GM23338 (cell line): ENCODE measurements around the gene TBX18. TPM values are rescaled to one million over a fixed set of nuclear protein-coding genes. Genes with fewer than 3 reads are reported as not detected.

Experiments used
- ATAC-seq: fragments of 200-7000 bp; cut with Tn5 transposase; 3 replicates; pipeline ENCODE4 v1.9.1; 2020
- DNase-seq: peaks from one replicate; pipeline ENCODE4 v3.0.0-alpha.2; 2015; ENCODE audit warnings: low spot score
- H2AFZ ChIP-seq: fragments of 200-600 bp; sonication (generic); 2 replicates; pipeline ENCODE4 v1.8.0; 2016; ENCODE audit warnings: antibody characterized with exemption, mild to moderate bottlenecking, moderate library complexity
- H3F3A ChIP-seq: fragments of 200-600 bp; sonication (generic); replicated peaks from 2 replicates; pipeline ENCODE4 v1.8.0; 2017; ENCODE audit warnings: antibody characterized with exemption, mixed run types, low read depth
- H3K27ac ChIP-seq: fragments of 200-600 bp; sonication (generic); 2 replicates; pipeline ENCODE4 v1.6.1; 2016; ENCODE audit warnings: low read depth
- H3K27me3 ChIP-seq: fragments of 200-600 bp; sonication (generic); 2 replicates; pipeline ENCODE4 v1.8.0; 2016; ENCODE audit warnings: mild to moderate bottlenecking, mixed run types, moderate library complexity; ENCODE audit not compliant: insufficient read depth
- H3K36me3 ChIP-seq: fragments of 200-600 bp; sonication (generic); 2 replicates; pipeline ENCODE4 v1.8.0; 2016; ENCODE audit warnings: mild to moderate bottlenecking; ENCODE audit not compliant: insufficient read depth
- H3K4me1 ChIP-seq: fragments of 200-600 bp; sonication (generic); 2 replicates; pipeline ENCODE4 v1.8.0; 2016; ENCODE audit warnings: mild to moderate bottlenecking, moderate library complexity; ENCODE audit not compliant: insufficient read depth
- H3K4me2 ChIP-seq: fragments of 200-600 bp; sonication (generic); 2 replicates; pipeline ENCODE4 v1.7.1; 2017; ENCODE audit warnings: mixed run types
- H3K4me3 ChIP-seq: fragments of 200-600 bp; sonication (generic); 2 replicates; pipeline ENCODE4 v1.6.1; 2016; ENCODE audit warnings: mixed run types
- H3K79me2 ChIP-seq: fragments of 200-600 bp; sonication (generic); replicated peaks from 2 replicates; pipeline ENCODE4 v1.8.0; 2017; ENCODE audit warnings: mild to moderate bottlenecking; ENCODE audit not compliant: insufficient read depth
- H3K9me2 ChIP-seq: fragments of 200-600 bp; sonication (generic); 2 replicates; pipeline ENCODE4 v1.8.0; 2017; ENCODE audit not compliant: insufficient read depth
- H4K20me1 ChIP-seq: fragments of 200-600 bp; sonication (generic); replicated peaks from 2 replicates; pipeline ENCODE4 v1.8.0; 2017; ENCODE audit warnings: mild to moderate bottlenecking; ENCODE audit not compliant: insufficient read depth
- H3K27ac Mint-ChIP-seq: 2 replicates; pipeline ENCODE4 v1.8.0; 2020; ENCODE audit warnings: inconsistent platforms, mild to moderate bottlenecking, moderate library complexity, mixed read lengths
- H3K27me3 Mint-ChIP-seq: 3 replicates; pipeline ENCODE4 v1.8.0; 2022; ENCODE audit warnings: low read depth, mild to moderate bottlenecking, moderate library complexity, mixed read lengths, inconsistent platforms; ENCODE audit not compliant: insufficient read depth, poor library complexity
- H3K36me3 Mint-ChIP-seq: 3 replicates; pipeline ENCODE4 v1.8.0; 2021; ENCODE audit warnings: low read depth, mild to moderate bottlenecking, inconsistent platforms, moderate library complexity, mixed read lengths
- H3K4me1 Mint-ChIP-seq: 3 replicates; pipeline ENCODE4 v1.8.0; 2020; ENCODE audit warnings: mild to moderate bottlenecking, inconsistent platforms, mixed read lengths
- H3K4me3 Mint-ChIP-seq: 3 replicates; pipeline ENCODE4 v1.8.0; 2021; ENCODE audit warnings: moderate library complexity, mild to moderate bottlenecking, inconsistent platforms, mixed read lengths
- H3K9me3 Mint-ChIP-seq: 3 replicates; pipeline ENCODE4 v1.8.0; 2020; ENCODE audit warnings: moderate library complexity, mild to moderate bottlenecking, inconsistent platforms, mixed read lengths
- CREB1 ChIP-seq: fragments of 250-450 bp; sonication (Bioruptor Pico); IDR thresholded peaks from 2 replicates; pipeline ENCODE4 v1.5.0; 2020; ENCODE audit warnings: low read depth, mild to moderate bottlenecking, moderate library complexity
- EZH2 ChIP-seq: fragments of 200-600 bp; sonication (generic); IDR thresholded peaks from one replicate; pipeline ENCODE4 v1.8.0; 2017; ENCODE audit warnings: antibody characterized with exemption, mild to moderate bottlenecking, low read depth; ENCODE audit not compliant: unreplicated experiment
- JUNB ChIP-seq: IDR thresholded peaks from one replicate; pipeline ENCODE4 v1.6.1; 2016; ENCODE audit warnings: antibody characterized with exemption; ENCODE audit not compliant: unreplicated experiment
- NANOG ChIP-seq: IDR thresholded peaks from 2 replicates; pipeline ENCODE4 v1.6.1; 2016; ENCODE audit warnings: antibody characterized with exemption, borderline replicate concordance
- STAT1 ChIP-seq: IDR thresholded peaks from one replicate; pipeline ENCODE4 v1.6.1; 2016; ENCODE audit warnings: antibody characterized with exemption; ENCODE audit not compliant: unreplicated experiment
- ZNF331 ChIP-seq: fragments of 250-450 bp; sonication (Bioruptor Pico); IDR thresholded peaks from 2 replicates; pipeline ENCODE4 v1.5.0; 2020; ENCODE audit warnings: low read depth, mild to moderate bottlenecking, moderate library complexity
- polyA plus RNA-seq: library from polyadenylated mRNA; unstranded; fragments of >200 nt; fragmentation: Nextera tagmentation; extraction: Ambion mirVana; gene quantifications from 2 replicates; pipeline ENCODE4 v1.2.1, GENCODE V29; 2016
- total RNA-seq: library from RNA; depleted of rRNA; stranded (reverse); fragments of >200 nt; shearing (Covaris generic); gene quantifications from 2 replicates; pipeline ENCODE4 v1.2.3, GENCODE V29; 2014
- TF ChIP-seq, protein P1 (sequence below), 2 experiments: fragments of 200-600 bp in 1 of 2; sonication (generic) in 1 of 2; conservative IDR thresholded peaks; 2 replicates each; pipeline versions ENCODE4 v1.5.1 to v1.6.1; 2016 to 2017; ENCODE audit warnings: antibody characterized with exemption in 2 of 2, low read depth in 2 of 2, mild to moderate bottlenecking in 2 of 2, moderate library complexity in 1 of 2
- TF ChIP-seq, protein P2 (sequence below): IDR thresholded peaks from 2 replicates; pipeline ENCODE4 v1.6.1; 2016; ENCODE audit warnings: antibody characterized with exemption

TBX18 gene
- total and polyA plus RNA-seq, 2 experiments from 2014 or later, result 0.03 TPM; not detected in 1

DNA sequence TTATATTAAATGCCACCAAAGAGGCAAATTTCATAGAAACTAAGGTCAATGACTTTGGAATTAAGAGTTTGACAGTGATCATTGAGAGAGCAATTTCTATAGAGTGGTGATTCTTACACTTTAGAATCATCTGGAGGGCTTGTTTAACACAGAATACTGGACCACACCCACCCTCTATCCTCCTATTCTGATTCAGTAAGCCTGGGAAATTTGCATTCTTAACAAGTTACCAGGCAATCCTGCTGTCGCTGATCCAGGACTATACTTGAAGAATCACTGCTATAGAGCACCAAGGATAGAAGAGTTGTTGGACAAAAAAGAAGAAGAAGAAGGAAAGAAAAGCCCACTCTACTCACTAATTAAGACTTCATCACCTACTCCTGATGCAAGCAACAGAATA is 21.3 kb upstream of the TBX18 start:
- H3F3A ChIP-seq, result no peaks in the 10 kb centered on the region
- DNase-seq (peak; percentile 35), ATAC-seq (peak; percentile 40; the same call in 2 of the 3 replicates)
- H3K4me1 ChIP-seq, result peaks cover 4% of the 10 kb centered on the region; the same call in 1 of the 2 replicates
- no peaks in the 10 kb centered on the region for H3K36me3 ChIP-seq
- Mint-ChIP-seq H3K36me3 (no peaks in the 10 kb centered on the region), H3K9me3 (no peaks in the 10 kb centered on the region; the same call in 2 of the 3 replicates), H3K4me1 (peaks cover 7% of the 10 kb centered on the region; the same call in 2 of the 3 replicates), H3K4me3 (no peak overlapping the region), H3K27me3 (no peaks in the 10 kb centered on the region), H3K27ac (no peak overlapping the region)
- H3K27ac ChIP-seq, result no peak overlapping the region
- no peaks in the 10 kb centered on the region for H3K79me2 ChIP-seq
- no peaks in the 10 kb centered on the region for H3K9me2 ChIP-seq
- TF ChIP-seq STAT1 (no peak), ZNF331 (CRISPR knock-in tag) (no peak), CREB1 (CRISPR knock-in tag) (no peak), EZH2 (no peak), NANOG (no peak), JUNB (no peak)
- TF ChIP-seq, protein P1, sequence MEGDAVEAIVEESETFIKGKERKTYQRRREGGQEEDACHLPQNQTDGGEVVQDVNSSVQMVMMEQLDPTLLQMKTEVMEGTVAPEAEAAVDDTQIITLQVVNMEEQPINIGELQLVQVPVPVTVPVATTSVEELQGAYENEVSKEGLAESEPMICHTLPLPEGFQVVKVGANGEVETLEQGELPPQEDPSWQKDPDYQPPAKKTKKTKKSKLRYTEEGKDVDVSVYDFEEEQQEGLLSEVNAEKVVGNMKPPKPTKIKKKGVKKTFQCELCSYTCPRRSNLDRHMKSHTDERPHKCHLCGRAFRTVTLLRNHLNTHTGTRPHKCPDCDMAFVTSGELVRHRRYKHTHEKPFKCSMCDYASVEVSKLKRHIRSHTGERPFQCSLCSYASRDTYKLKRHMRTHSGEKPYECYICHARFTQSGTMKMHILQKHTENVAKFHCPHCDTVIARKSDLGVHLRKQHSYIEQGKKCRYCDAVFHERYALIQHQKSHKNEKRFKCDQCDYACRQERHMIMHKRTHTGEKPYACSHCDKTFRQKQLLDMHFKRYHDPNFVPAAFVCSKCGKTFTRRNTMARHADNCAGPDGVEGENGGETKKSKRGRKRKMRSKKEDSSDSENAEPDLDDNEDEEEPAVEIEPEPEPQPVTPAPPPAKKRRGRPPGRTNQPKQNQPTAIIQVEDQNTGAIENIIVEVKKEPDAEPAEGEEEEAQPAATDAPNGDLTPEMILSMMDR (conservative IDR thresholded peaks at IDR 0.05; ENCODE audit: low read depth in 2 of 2), result no peak
- no peaks in the 10 kb centered on the region for H4K20me1 ChIP-seq
- no peak overlapping the region for H2AFZ ChIP-seq
- H3K27me3 ChIP-seq, result no peaks in the 10 kb centered on the region
- no peak overlapping the region for H3K4me2 ChIP-seq
- H3K4me3 ChIP-seq, result no peak overlapping the region

DNA sequence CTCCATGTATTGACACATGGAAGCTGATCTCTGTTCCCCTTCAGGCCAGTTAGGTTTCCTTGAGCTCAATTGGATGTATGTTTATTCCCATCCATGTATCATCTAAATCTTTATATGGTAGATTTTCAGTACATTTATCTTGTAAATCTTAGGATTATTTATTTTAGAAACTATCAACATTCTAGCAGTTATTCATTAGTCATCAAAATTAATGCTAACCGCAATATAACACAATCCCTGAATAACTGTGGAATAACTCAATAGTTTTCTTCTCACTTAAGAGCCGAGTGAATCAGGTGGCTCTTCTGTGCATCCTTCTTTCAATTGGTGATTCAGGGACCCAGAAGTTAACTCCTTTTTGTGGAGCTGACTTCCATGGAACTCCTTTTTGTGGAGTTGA is 15.5 kb upstream of the TBX18 start:
- Histone ChIP-seq H3K9me2 (no peaks in the 10 kb centered on the region), H3F3A (no peaks in the 10 kb centered on the region), H3K4me2 (no peak overlapping the region), H3K4me1 (no peaks in the 10 kb centered on the region), H4K20me1 (no peaks in the 10 kb centered on the region; the same call in 1 of the 2 replicates), H2AFZ (no peak overlapping the region), H3K4me3 (no peak overlapping the region), H3K27me3 (peaks cover 38% of the 10 kb centered on the region), H3K36me3 (no peaks in the 10 kb centered on the region), H3K79me2 (no peaks in the 10 kb centered on the region), H3K27ac (no peak overlapping the region)
- Mint-ChIP-seq H3K27me3 (peaks cover 21% of the 10 kb centered on the region), H3K4me1 (peaks cover 4% of the 10 kb centered on the region; the same call in 2 of the 3 replicates), H3K9me3 (no peaks in the 10 kb centered on the region), H3K27ac (no peak overlapping the region), H3K4me3 (no peak overlapping the region), H3K36me3 (no peaks in the 10 kb centered on the region)
- DNase-seq, result no peak
- no peak for ATAC-seq
- TF ChIP-seq, protein P2, sequence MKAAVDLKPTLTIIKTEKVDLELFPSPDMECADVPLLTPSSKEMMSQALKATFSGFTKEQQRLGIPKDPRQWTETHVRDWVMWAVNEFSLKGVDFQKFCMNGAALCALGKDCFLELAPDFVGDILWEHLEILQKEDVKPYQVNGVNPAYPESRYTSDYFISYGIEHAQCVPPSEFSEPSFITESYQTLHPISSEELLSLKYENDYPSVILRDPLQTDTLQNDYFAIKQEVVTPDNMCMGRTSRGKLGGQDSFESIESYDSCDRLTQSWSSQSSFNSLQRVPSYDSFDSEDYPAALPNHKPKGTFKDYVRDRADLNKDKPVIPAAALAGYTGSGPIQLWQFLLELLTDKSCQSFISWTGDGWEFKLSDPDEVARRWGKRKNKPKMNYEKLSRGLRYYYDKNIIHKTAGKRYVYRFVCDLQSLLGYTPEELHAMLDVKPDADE, result no peak

DNA sequence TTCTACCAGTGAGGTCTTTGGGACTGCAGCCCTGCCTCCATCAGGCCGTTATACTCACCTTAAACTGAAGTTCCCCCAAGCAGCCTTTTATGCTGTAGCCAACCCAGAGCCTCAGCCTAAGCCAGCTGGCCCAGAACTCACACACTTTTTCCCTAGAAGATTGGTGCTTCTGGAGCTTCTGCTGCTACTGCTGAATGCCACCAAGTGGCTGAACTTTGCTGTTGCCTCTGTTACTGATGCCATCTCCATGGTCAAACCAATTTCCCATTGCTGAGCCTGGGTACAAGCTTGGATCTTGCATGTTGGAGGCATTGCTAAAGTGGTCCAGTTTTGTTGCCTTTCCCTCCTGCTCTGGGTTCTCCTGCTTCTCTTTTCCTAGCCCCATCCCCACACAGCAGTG is 15.0 kb upstream of the TBX18 start:
- Histone ChIP-seq H3K36me3 (no peaks in the 10 kb centered on the region), H3K4me1 (no peaks in the 10 kb centered on the region), H3F3A (no peaks in the 10 kb centered on the region), H3K9me2 (no peaks in the 10 kb centered on the region), H3K79me2 (no peaks in the 10 kb centered on the region), H4K20me1 (no peaks in the 10 kb centered on the region; the same call in 1 of the 2 replicates), H2AFZ (no peak overlapping the region), H3K27ac (no peak overlapping the region), H3K4me2 (no peak overlapping the region), H3K27me3 (peaks cover 44% of the 10 kb centered on the region), H3K4me3 (no peak overlapping the region)
- no peak overlapping the region for H3K4me3 Mint-ChIP-seq
- H3K4me1 Mint-ChIP-seq, result peaks cover 5% of the 10 kb centered on the region; the same call in 2 of the 3 replicates
- DNase-seq (no peak), ATAC-seq (no peak)
- no peaks in the 10 kb centered on the region for H3K36me3 Mint-ChIP-seq
- peaks cover 24% of the 10 kb centered on the region for H3K27me3 Mint-ChIP-seq
- H3K9me3 Mint-ChIP-seq, result no peaks in the 10 kb centered on the region
- no peak overlapping the region for H3K27ac Mint-ChIP-seq
- no peak for TF ChIP-seq NANOG
